Trophoblast cell (in vitro differentiated cells and primary cell): ENCODE measurements around the gene SPTLC3.

ENCODE experiments used
- DNase-seq, 2 donors: peaks; one replicate each; pipeline ENCODE4 v3.0.0-alpha.2; 2016
- H2AFZ ChIP-seq: 2 replicates; pipeline ENCODE4 v1.6.1; 2013; ENCODE audit warnings: low read length, moderate library complexity, mild to moderate bottlenecking; ENCODE audit not compliant: insufficient read depth, poor library complexity
- H2AK5ac ChIP-seq: 2 replicates; pipeline ENCODE4 v1.6.1; 2013; ENCODE audit warnings: mild to moderate bottlenecking, low read length
- H2BK120ac ChIP-seq: 2 replicates; pipeline ENCODE4 v1.6.1; 2013; ENCODE audit warnings: low read length, mild to moderate bottlenecking, moderate library complexity; ENCODE audit not compliant: insufficient read depth, poor library complexity
- H2BK12ac ChIP-seq: 2 replicates; pipeline ENCODE4 v1.6.1; 2013; ENCODE audit warnings: mild to moderate bottlenecking, low read length, moderate library complexity
- H2BK5ac ChIP-seq: 2 replicates; pipeline ENCODE4 v1.6.1; 2013; ENCODE audit warnings: low read length, low read depth, moderate library complexity, mild to moderate bottlenecking; ENCODE audit not compliant: poor library complexity
- H3K14ac ChIP-seq: 2 replicates; pipeline ENCODE4 v1.6.1; 2013; ENCODE audit warnings: mild to moderate bottlenecking, low read length
- H3K18ac ChIP-seq: 2 replicates; pipeline ENCODE4 v1.6.1; 2013; ENCODE audit warnings: mild to moderate bottlenecking, low read length
- H3K23ac ChIP-seq: 2 replicates; pipeline ENCODE4 v1.6.1; 2013; ENCODE audit warnings: low read length
- H3K27ac ChIP-seq: 2 replicates; pipeline ENCODE4 v1.5.1; 2013; ENCODE audit warnings: low read depth, mild to moderate bottlenecking, inconsistent platforms, low read length, moderate library complexity
- H3K27me3 ChIP-seq: 2 replicates; pipeline ENCODE4 v1.6.1; 2013; ENCODE audit warnings: inconsistent platforms, mild to moderate bottlenecking, low read length, moderate library complexity; ENCODE audit not compliant: insufficient read depth
- H3K36me3 ChIP-seq, 2 experiments: 1 replicate in 1 of 2; 2 replicates in 1 of 2; pipeline ENCODE4 v1.6.1; 2013; ENCODE audit warnings: low read length in 2 of 2, mild to moderate bottlenecking in 2 of 2, moderate library complexity in 1 of 2; ENCODE audit not compliant: insufficient read depth in 2 of 2, control insufficient read depth in 1 of 2
- H3K4ac ChIP-seq: 2 replicates; pipeline ENCODE4 v1.6.1; 2013; ENCODE audit warnings: low read depth, mild to moderate bottlenecking, low read length, moderate library complexity
- H3K4me1 ChIP-seq, 2 experiments: 1 replicate in 1 of 2; 2 replicates in 1 of 2; pipeline ENCODE4 v1.6.1; 2013; ENCODE audit warnings: low read length in 2 of 2, mild to moderate bottlenecking in 2 of 2, moderate library complexity in 1 of 2; ENCODE audit not compliant: insufficient read depth in 2 of 2, control insufficient read depth in 1 of 2
- H3K4me2 ChIP-seq: 2 replicates; pipeline ENCODE4 v1.6.1; 2013; ENCODE audit warnings: inconsistent platforms, mild to moderate bottlenecking, low read length, moderate library complexity
- H3K4me3 ChIP-seq: 2 replicates; pipeline ENCODE4 v1.5.1; 2013; ENCODE audit warnings: mild to moderate bottlenecking, low read depth, low read length, inconsistent platforms
- H3K79me1 ChIP-seq: one replicate; pipeline ENCODE4 v1.6.1; 2013; ENCODE audit warnings: low read length
- H3K79me2 ChIP-seq: 2 replicates; pipeline ENCODE4 v1.6.1; 2013; ENCODE audit warnings: low read length, mild to moderate bottlenecking; ENCODE audit not compliant: control insufficient read depth, insufficient read depth, poor library complexity
- H3K9ac ChIP-seq: 2 replicates; pipeline ENCODE4 v1.6.1; 2013; ENCODE audit warnings: mild to moderate bottlenecking, low read length
- H3K9me3 ChIP-seq: 2 replicates; pipeline ENCODE4 v1.6.1; 2013; ENCODE audit warnings: low read depth, mild to moderate bottlenecking, control low read depth, inconsistent platforms, low read length; ENCODE audit not compliant: insufficient read depth
- H4K12ac ChIP-seq: 2 replicates; pipeline ENCODE4 v1.6.1; 2013; ENCODE audit warnings: low read depth, mild to moderate bottlenecking, low read length, moderate library complexity
- H4K8ac ChIP-seq: 2 replicates; pipeline ENCODE4 v1.6.1; 2013; ENCODE audit warnings: low read depth, mild to moderate bottlenecking, low read length, moderate library complexity
- H4K91ac ChIP-seq: one replicate; pipeline ENCODE4 v1.6.1; 2013; ENCODE audit warnings: low read depth, mild to moderate bottlenecking, low read length, moderate library complexity
- WGBS: extraction: QIAGEN DNeasy Blood & Tissue Kit; methylation state at CpG from one replicate; pipeline ENCODE4 v1.1.7; 2013; ENCODE audit warnings: missing lambda C conversion rate; ENCODE audit not compliant: insufficient read length, insufficient coverage; ENCODE audit errors: extremely low coverage; 5-methylcytosine and 5-hydroxymethylcytosine counted together

SPTLC3 gene

DNA sequence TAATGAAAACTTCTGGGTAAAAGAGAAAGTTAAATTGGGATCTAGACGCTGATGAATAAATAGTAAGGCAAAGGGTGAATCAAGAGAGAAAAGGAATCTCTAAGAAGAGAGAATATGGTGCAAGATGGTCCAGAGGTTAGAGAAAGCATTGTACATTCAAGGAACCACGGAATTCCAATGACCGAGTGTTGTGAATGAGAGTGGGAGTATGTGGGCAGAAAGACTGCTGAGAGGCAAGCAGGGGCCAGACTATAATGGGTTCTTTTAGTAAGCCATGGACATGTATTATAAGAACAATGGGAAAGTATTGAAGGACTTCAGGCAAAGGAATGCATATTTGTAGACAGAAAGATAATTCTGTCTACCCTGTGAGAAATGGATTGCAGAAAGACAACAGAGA lies 45.2 kb downstream of the SPTLC3 start:
- no peak overlapping the region for H3K27ac ChIP-seq
- no peak overlapping the region for H2BK12ac ChIP-seq
- no peak overlapping the region for H3K23ac ChIP-seq
- no peaks in the 10 kb centered on the region for H3K4me1 ChIP-seq
- H3K27me3 ChIP-seq, result no peaks in the 10 kb centered on the region
- no peak for DNase-seq
- H3K14ac ChIP-seq, result no peak overlapping the region
- H3K9me3 ChIP-seq, result no peaks in the 10 kb centered on the region
- H3K79me1 ChIP-seq, result no peaks in the 10 kb centered on the region
- no peak overlapping the region for H2BK5ac ChIP-seq
- no peak overlapping the region for H4K91ac ChIP-seq
- no peak overlapping the region for H2AK5ac ChIP-seq
- WGBS, result no CpG with 5 or more reads among the region's 3 CpGs
- H4K8ac ChIP-seq, result no peak overlapping the region
- H3K4me3 ChIP-seq, result no peak overlapping the region
- no peak overlapping the region for H2AFZ ChIP-seq
- H3K9ac ChIP-seq, result no peak overlapping the region
- H3K36me3 ChIP-seq, result no peaks in the 10 kb centered on the region
- H4K12ac ChIP-seq, result no peak overlapping the region
- no peak overlapping the region for H3K4me2 ChIP-seq
- no peak overlapping the region for H2BK120ac ChIP-seq
- no peaks in the 10 kb centered on the region for H3K79me2 ChIP-seq
- no peak overlapping the region for H3K4ac ChIP-seq
- no peak overlapping the region for H3K18ac ChIP-seq

DNA sequence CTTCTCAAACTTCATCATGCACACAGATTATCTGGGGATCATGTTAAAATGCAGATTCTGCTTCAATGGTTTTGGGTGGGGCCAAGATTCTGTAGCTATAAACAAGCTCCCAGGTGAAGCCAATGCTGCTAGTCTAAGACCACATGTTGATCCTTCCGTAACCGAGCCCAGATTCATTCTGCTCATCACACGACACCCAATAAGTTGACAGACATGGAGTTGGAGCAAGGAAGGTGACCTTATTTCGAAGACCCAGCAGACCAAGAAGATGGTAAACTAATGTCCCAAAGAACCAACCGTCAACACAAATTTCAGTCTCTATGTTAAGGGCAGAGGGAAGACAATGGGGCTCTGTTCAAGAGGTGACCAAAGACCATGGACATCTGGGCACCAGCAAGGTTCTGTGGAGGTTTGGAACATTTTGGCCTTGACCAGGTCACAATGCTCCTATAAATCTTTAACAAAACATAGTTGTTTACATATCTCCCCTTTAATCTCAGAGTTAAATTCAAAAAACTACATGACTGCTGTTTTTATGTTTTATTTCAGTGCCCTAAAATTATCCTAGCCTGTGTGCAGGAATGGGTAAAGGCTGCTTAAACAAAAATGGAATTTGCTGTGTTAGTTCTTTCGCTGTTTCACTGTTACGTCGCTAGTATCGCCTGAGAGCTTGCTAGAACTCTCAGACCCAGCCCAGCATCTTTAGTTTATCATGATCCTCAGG lies 50.1 kb downstream of the SPTLC3 start:
- DNase-seq, result no peak
- H3K36me3 ChIP-seq, result no peaks in the 10 kb centered on the region

GRCh38 chr20:13059398-13060136 lies 50.8 kb downstream of the SPTLC3 start:
- H3K4me2 ChIP-seq, result no peak overlapping the region
- H3K79me1 ChIP-seq, result no peaks in the 10 kb centered on the region
- no peak overlapping the region for H3K23ac ChIP-seq
- no peak overlapping the region for H2BK120ac ChIP-seq
- no peak overlapping the region for H2AK5ac ChIP-seq
- no peaks in the 10 kb centered on the region for H3K4me1 ChIP-seq
- H3K9me3 ChIP-seq, result no peaks in the 10 kb centered on the region
- no peak for DNase-seq
- no peak overlapping the region for H3K4me3 ChIP-seq
- H3K27me3 ChIP-seq, result no peaks in the 10 kb centered on the region
- H4K8ac ChIP-seq, result no peak overlapping the region
- H3K79me2 ChIP-seq, result no peaks in the 10 kb centered on the region
- no peak overlapping the region for H3K18ac ChIP-seq
- WGBS, result no CpG with 5 or more reads among the region's 7 CpGs
- H3K4ac ChIP-seq, result no peak overlapping the region
- H4K12ac ChIP-seq, result no peak overlapping the region
- H2BK12ac ChIP-seq, result no peak overlapping the region
- H3K14ac ChIP-seq, result no peak overlapping the region
- no peak overlapping the region for H2AFZ ChIP-seq
- no peak overlapping the region for H3K27ac ChIP-seq
- H2BK5ac ChIP-seq, result no peak overlapping the region
- no peak overlapping the region for H4K91ac ChIP-seq
- no peak overlapping the region for H3K9ac ChIP-seq
- H3K36me3 ChIP-seq, result no peaks in the 10 kb centered on the region

More for the DNA sequence above, 50.1 kb downstream of the SPTLC3 start:
- H2BK120ac ChIP-seq, result no peak overlapping the region
- no peaks in the 10 kb centered on the region for H3K79me2 ChIP-seq
- no peaks in the 10 kb centered on the region for H3K27me3 ChIP-seq
- H2AK5ac ChIP-seq, result no peak overlapping the region
- no peak overlapping the region for H3K9ac ChIP-seq
- no peak overlapping the region for H3K4ac ChIP-seq
- no peak overlapping the region for H2AFZ ChIP-seq
- no peak overlapping the region for H3K14ac ChIP-seq
- H3K9me3 ChIP-seq, result no peaks in the 10 kb centered on the region
- H2BK5ac ChIP-seq, result no peak overlapping the region
- H3K4me1 ChIP-seq, result no peaks in the 10 kb centered on the region
- H3K27ac ChIP-seq, result no peak overlapping the region
- H3K4me3 ChIP-seq, result no peak overlapping the region
- no CpG with 5 or more reads among the region's 9 CpGs for WGBS
- H4K12ac ChIP-seq, result no peak overlapping the region
- no peaks in the 10 kb centered on the region for H3K79me1 ChIP-seq
- H4K91ac ChIP-seq, result no peak overlapping the region
- H3K4me2 ChIP-seq, result no peak overlapping the region
- H3K18ac ChIP-seq, result no peak overlapping the region
- no peak overlapping the region for H3K23ac ChIP-seq
- no peak overlapping the region for H4K8ac ChIP-seq
- H2BK12ac ChIP-seq, result no peak overlapping the region

DNA sequence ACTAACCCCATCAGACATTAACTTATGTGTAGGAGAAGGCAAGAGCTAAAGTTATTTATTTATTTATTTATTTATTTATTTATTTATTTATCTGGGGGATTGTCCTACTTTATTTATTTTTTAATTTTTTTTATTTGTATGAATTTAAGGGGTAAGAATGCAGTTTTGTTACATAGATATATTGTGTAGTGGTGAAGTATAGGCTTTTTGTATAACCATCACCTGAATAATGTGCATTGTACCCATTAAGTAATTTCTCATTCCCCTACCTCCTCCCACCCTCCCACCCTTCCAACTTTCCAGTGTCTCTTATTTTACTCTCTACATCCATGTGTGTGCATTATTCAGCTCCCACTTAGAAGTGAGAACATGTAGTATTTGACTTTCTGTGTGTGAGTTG lies 51.6 kb downstream of the SPTLC3 start:
- no peak overlapping the region for H3K27ac ChIP-seq
- no peak overlapping the region for H3K4ac ChIP-seq
- H3K4me2 ChIP-seq, result no peak overlapping the region
- no peak overlapping the region for H2BK12ac ChIP-seq
- no peak overlapping the region for H3K23ac ChIP-seq
- no peak overlapping the region for H2BK120ac ChIP-seq
- no peak overlapping the region for H4K12ac ChIP-seq
- no peaks in the 10 kb centered on the region for H3K4me1 ChIP-seq
- H3K27me3 ChIP-seq, result no peaks in the 10 kb centered on the region
- no peak for DNase-seq
- H3K79me1 ChIP-seq, result no peaks in the 10 kb centered on the region
- H3K9me3 ChIP-seq, result no peaks in the 10 kb centered on the region
- H3K4me3 ChIP-seq, result no peak overlapping the region
- no peaks in the 10 kb centered on the region for H3K79me2 ChIP-seq
- H2AK5ac ChIP-seq, result no peak overlapping the region
- no peak overlapping the region for H4K91ac ChIP-seq
- no peak overlapping the region for H4K8ac ChIP-seq
- no peak overlapping the region for H3K14ac ChIP-seq
- H3K18ac ChIP-seq, result no peak overlapping the region
- no peak overlapping the region for H2BK5ac ChIP-seq
- H3K36me3 ChIP-seq, result no peaks in the 10 kb centered on the region
- no peak overlapping the region for H3K9ac ChIP-seq
- no peak overlapping the region for H2AFZ ChIP-seq
